Spleen (tissue), 11 donors: Measurements from ENCODE around the gene TNFAIP2. TPM values are rescaled to one million over a fixed set of nuclear protein-coding genes. Genes with fewer than 3 reads are reported as not detected.

Experiments
- DNase-seq: peaks from one replicate; pipeline ENCODE4 v3.0.0-alpha.2; 2020
- H3K27ac ChIP-seq, 8 donors: fragments of 200-600 bp; sonication (generic) in 7 of 8; 1 replicate in 4 of 8; 2 replicates in 4 of 8; pipeline versions ENCODE4 v1.5.0 to v1.8.0; 2016 to 2021; ENCODE audit warnings: inconsistent platforms in 4 of 8, mild to moderate bottlenecking in 4 of 8, moderate library complexity in 1 of 8
- H3K27me3 ChIP-seq, 7 donors: fragments of 200-600 bp; sonication (generic) in 6 of 7; replicated peaks in 1 of 7; 1 replicate in 4 of 7; 2 replicates in 3 of 7; pipeline versions ENCODE4 v1.5.0 to v1.8.0; 2016 to 2021; ENCODE audit warnings: inconsistent platforms in 3 of 7, mild to moderate bottlenecking in 1 of 7
- H3K36me3 ChIP-seq, 6 donors: fragments of 200-600 bp; sonication (generic) in 5 of 6; 1 replicate in 4 of 6; 2 replicates in 2 of 6; pipeline versions ENCODE4 v1.5.0 to v1.8.0; 2016 to 2021; ENCODE audit warnings: inconsistent platforms in 2 of 6
- H3K4me1 ChIP-seq, 6 donors: fragments of 200-600 bp; sonication (generic) in 5 of 6; 1 replicate in 3 of 6; 2 replicates in 3 of 6; pipeline versions ENCODE4 v1.5.0 to v1.8.0; 2016 to 2021; ENCODE audit warnings: inconsistent platforms in 3 of 6
- H3K4me3 ChIP-seq, 8 donors: fragments of 200-600 bp; sonication (generic) in 7 of 8; 1 replicate in 4 of 8; 2 replicates in 4 of 8; pipeline versions ENCODE4 v1.5.0 to v1.8.0; 2016 to 2021; ENCODE audit warnings: inconsistent platforms in 4 of 8, mild to moderate bottlenecking in 4 of 8, moderate library complexity in 2 of 8
- H3K9me3 ChIP-seq, 8 donors: fragments of 200-600 bp; sonication (generic) in 7 of 8; 1 replicate in 4 of 8; 2 replicates in 4 of 8; pipeline versions ENCODE4 v1.5.0 to v1.8.0; 2016 to 2021; ENCODE audit warnings: inconsistent platforms in 4 of 8
- CTCF ChIP-seq, 11 experiments: fragments of 200-600 bp in 7 of 11; fragments of 450-650 bp in 4 of 11; sonication (generic) in 4 of 11; IDR thresholded peaks in 8 of 11; conservative IDR thresholded peaks in 3 of 11; 1 replicate in 7 of 11; 2 replicates in 4 of 11; pipeline versions ENCODE4 v1.4.0 to v1.8.0; 2016 to 2021; ENCODE audit warnings: antibody characterized with exemption in 11 of 11, inconsistent platforms in 4 of 11, mild to moderate bottlenecking in 1 of 11
- POLR2A ChIP-seq, 3 donors: fragments of 450-650 bp; IDR thresholded peaks; one replicate each; pipeline ENCODE4 v1.5.1; 2017; ENCODE audit warnings: antibody characterized with exemption in 3 of 3, mild to moderate bottlenecking in 1 of 3
- POLR2AphosphoS5 ChIP-seq, 3 donors: sonication (generic); formaldehyde crosslinking; IDR thresholded peaks; one replicate each; pipeline ENCODE4 v1.5.1; 2017; ENCODE audit warnings: antibody characterized with exemption in 3 of 3
- WGBS, 5 donors: extraction: QIAGEN DNeasy Blood & Tissue Kit in 3 of 5; methylation state at CpG; one replicate each; pipeline versions ENCODE4 v1.1.5 to v1.1.7; 2013 to 2018; 5-methylcytosine and 5-hydroxymethylcytosine counted together
- intact Hi-C: fragments of 100-400 bp; cut with DNase I; formaldehyde crosslinking; loops from one replicate; pipeline ENCODE4 v1.15.0; 2023; ENCODE audit warnings: low total_unique reads
- polyA plus RNA-seq, 3 donors: library from polyadenylated mRNA; stranded (reverse); fragments of 200-250 nt; gene quantifications; one replicate each; pipeline ENCODE4 v1.2.1, GENCODE V29; 2013
- total RNA-seq, 7 donors: library from RNA; depleted of rRNA in 3 of 7; stranded (reverse); fragments of >200 nt in 3 of 7; fragmentation: NEBNext Ultra II Directional in 4 of 7; extraction: Animal tissue kit (Norgen Biotek cat#: 25700) in 4 of 7; gene quantifications; one replicate each; pipeline versions ENCODE4 v1.1.0 to v1.2.1, GENCODE V29; 2016 to 2021
- donor health status: healthy with polysubstance abuse.
- donor health status: DM: no; HTN: no; CAD: no; lungs with moderate emphysema.
- donor health status: DM: no; HTN: no; CAD: no.
- donor health status: Bipolar disorder and iron deficiency.
- donor health status: healthy.
- donor health status: DM: no; HTN: no; CAD: no.
- donor health status: DM: yes; HTN: yes; CAD: no.

Gene TNFAIP2
- total and polyA plus RNA-seq, 10 donors, result 90.2 to 410 (median 268) TPM

GRCh38 chr14:103097994-103098957 lies 25.0 kb upstream of the TNFAIP2 start:
- WGBS, 5 donors, result 69 to 75% (median 69%) methylated on average over 22 to 31 of the region's 31 CpGs
- TF ChIP-seq CTCF (IDR thresholded peaks at IDR 0.05 in 8 of 11, conservative IDR thresholded peaks at IDR 0.05 in 3 of 11) (no peak), POLR2A (IDR thresholded peaks at IDR 0.05) (no peak), POLR2AphosphoS5 (IDR thresholded peaks at IDR 0.05) (no peak)
- Histone ChIP-seq H3K27ac (peak overlapping the region in 4 of 8 donors; percentile 5 to 49 (median 30)), H3K36me3 (no peaks in the 10 kb centered on the region), H3K4me3 (peak overlapping the region in 1 of 8 donors; percentile 15), H3K9me3 (no peaks in the 10 kb centered on the region), H3K27me3 (peaks cover 0 to 22% (median 18%) of the 10 kb centered on the region in 7 donors), H3K4me1 (peaks cover 0 to 82% (median 64%) of the 10 kb centered on the region in 6 donors)
- DNase-seq, result no peak
- intact Hi-C loops, result loop anchor here (10.0 kb wide), 1 partner anchor 403 kb away; no protein-coding TSS in a partner anchor

GRCh38 chr14:103099081-103099732 lies 24.1 kb upstream of the TNFAIP2 start:
- TF ChIP-seq CTCF (IDR thresholded peaks at IDR 0.05 in 8 of 11, conservative IDR thresholded peaks at IDR 0.05 in 3 of 11), result peak in 1 of 11 experiments; percentile 7
- no peak for TF ChIP-seq POLR2A (IDR thresholded peaks at IDR 0.05)
- no peak for TF ChIP-seq POLR2AphosphoS5 (IDR thresholded peaks at IDR 0.05)
- Histone ChIP-seq H3K4me1 (peaks cover 5 to 88% (median 69%) of the 10 kb centered on the region in 6 donors), H3K27me3 (peaks cover 1 to 31% (median 26%) of the 10 kb centered on the region in 7 donors), H3K36me3 (no peaks in the 10 kb centered on the region), H3K4me3 (no peak overlapping the region), H3K9me3 (no peaks in the 10 kb centered on the region), H3K27ac (peak overlapping the region in 2 of 8 donors; percentile 33 to 49)
- DNase-seq, result no peak
- 46 to 63% (median 54%) methylated on average over 4 to 12 of the region's 12 CpGs for WGBS, 5 donors
- intact Hi-C loops, result loop anchor here (10.0 kb wide), 1 partner anchor 404 kb away; no protein-coding TSS in a partner anchor

- no peaks in the 10 kb centered on the region for H3K9me3 ChIP-seq
- no peak for DNase-seq
- no peaks in the 10 kb centered on the region for H3K36me3 ChIP-seq
- 64 to 100% (median 84%) methylated on average over 1 to 8 of the region's 8 CpGs for WGBS, 5 donors
- H3K4me1 ChIP-seq, result peaks cover 11 to 88% (median 69%) of the 10 kb centered on the region in 6 donors
- H3K27me3 ChIP-seq, result peaks cover 6 to 37% (median 32%) of the 10 kb centered on the region in 7 donors
- intact Hi-C loops, result loop anchor here (10.0 kb wide), 3 partner anchors 85 to 405 kb away; no protein-coding TSS in a partner anchor
- peak overlapping the region in 4 of 8 donors; percentile 7 to 59 (median 50) for H3K27ac ChIP-seq
- TF ChIP-seq POLR2AphosphoS5 (IDR thresholded peaks at IDR 0.05) (no peak), CTCF (IDR thresholded peaks at IDR 0.05 in 8 of 11, conservative IDR thresholded peaks at IDR 0.05 in 3 of 11) (no peak), POLR2A (IDR thresholded peaks at IDR 0.05) (no peak)
- H3K4me3 ChIP-seq, result no peak overlapping the region
Measured at GRCh38 chr14:103099733-103100280, 23.5 kb upstream of the TNFAIP2 start.
